Measurements from ENCODE around the gene USPL1. TPM values are rescaled to one million over a fixed set of nuclear protein-coding genes. Genes with fewer than 3 reads are reported as not detected.

USPL1 gene
- total and polyA plus RNA-seq, 2 experiments from 2014 or later = 9.5 to 22.0 TPM

DNA sequence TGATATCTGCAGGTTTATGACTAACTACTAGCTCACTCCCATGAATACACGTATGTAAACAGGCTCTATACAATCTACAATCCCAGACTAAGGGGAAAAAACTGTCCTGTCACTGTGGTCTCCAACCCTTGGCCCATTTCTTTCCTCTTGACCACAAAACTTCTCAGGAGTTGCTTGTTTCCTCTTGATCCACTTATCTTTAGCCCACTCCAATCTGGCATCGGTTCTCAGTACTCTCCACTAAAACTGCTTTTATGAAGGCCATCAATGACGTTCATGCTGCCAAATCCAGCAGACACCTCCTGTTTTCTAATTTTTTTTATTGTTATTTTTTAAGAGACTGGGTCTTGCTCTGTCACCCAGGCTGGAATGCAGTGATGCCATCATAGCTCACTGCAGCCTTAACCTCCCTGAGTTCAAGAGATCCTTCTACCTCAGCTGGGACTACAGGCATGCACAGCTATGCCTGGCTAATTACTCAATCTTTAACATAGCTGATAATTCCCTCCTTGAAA, 31.9 kb upstream of the USPL1 start:
- H3K9me3 ChIP-seq (ENCODE audit: low read depth) = no peaks in the 10 kb centered on the region
- no peaks in the 10 kb centered on the region for H4K20me1 ChIP-seq (ENCODE audit: insufficient read depth, poor library complexity, severe bottlenecking)
- no peaks in the 10 kb centered on the region for H3K36me3 ChIP-seq (replicated peaks; ENCODE audit: insufficient read depth, low read depth)
- TF ChIP-seq EZH2 (IDR thresholded peaks at IDR 0.05; ENCODE audit: borderline replicate concordance) (no peak), EZH2phosphoT487 (IDR thresholded peaks at IDR 0.05; ENCODE audit: low read depth, severe bottlenecking, unreplicated experiment) (no peak)
- TF ChIP-seq, protein P1, sequence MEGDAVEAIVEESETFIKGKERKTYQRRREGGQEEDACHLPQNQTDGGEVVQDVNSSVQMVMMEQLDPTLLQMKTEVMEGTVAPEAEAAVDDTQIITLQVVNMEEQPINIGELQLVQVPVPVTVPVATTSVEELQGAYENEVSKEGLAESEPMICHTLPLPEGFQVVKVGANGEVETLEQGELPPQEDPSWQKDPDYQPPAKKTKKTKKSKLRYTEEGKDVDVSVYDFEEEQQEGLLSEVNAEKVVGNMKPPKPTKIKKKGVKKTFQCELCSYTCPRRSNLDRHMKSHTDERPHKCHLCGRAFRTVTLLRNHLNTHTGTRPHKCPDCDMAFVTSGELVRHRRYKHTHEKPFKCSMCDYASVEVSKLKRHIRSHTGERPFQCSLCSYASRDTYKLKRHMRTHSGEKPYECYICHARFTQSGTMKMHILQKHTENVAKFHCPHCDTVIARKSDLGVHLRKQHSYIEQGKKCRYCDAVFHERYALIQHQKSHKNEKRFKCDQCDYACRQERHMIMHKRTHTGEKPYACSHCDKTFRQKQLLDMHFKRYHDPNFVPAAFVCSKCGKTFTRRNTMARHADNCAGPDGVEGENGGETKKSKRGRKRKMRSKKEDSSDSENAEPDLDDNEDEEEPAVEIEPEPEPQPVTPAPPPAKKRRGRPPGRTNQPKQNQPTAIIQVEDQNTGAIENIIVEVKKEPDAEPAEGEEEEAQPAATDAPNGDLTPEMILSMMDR (IDR thresholded peaks at IDR 0.05; ENCODE audit: poor library complexity) = no peak
- no peaks in the 10 kb centered on the region for H3K79me2 ChIP-seq
- H3K27me3 ChIP-seq = no peaks in the 10 kb centered on the region
- no peak overlapping the region for H3K27ac ChIP-seq
- no peak for DNase-seq (ENCODE audit: low spot score)
- no peaks in the 10 kb centered on the region for H3K4me1 ChIP-seq (ENCODE audit: insufficient read depth)
- H3K4me3 ChIP-seq = no peak overlapping the region
- no peak overlapping the region for H2AFZ ChIP-seq
- WGBS (ENCODE audit: low lambda C conversion rate, missing lambda C conversion rate) = 64% methylated on average over 3 of the region's 3 CpGs
- no peaks in the 10 kb centered on the region for H3K9me2 ChIP-seq (replicated peaks; ENCODE audit: insufficient read depth)
- H3K4me2 ChIP-seq = no peak overlapping the region

DNA sequence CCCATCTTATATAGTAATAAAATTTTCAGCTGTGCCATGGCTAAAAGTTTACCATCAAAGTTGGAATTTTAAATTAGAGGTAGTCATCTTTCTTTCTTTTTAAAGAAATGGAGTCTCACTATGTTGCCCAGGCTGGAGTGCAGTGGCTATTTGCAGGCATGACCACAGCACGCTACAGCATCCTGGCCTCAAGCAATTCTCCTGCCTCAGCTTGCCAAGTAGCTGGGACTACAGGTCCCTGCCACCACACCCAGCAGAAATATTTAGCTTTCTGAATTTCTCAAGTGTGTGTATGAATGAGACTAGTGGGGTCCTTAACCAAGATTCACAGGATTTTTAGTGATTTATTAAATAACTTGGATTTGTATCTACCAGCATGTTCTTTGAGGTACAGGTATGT, 30.5 kb upstream of the USPL1 start:
- Histone ChIP-seq H3K79me2 (no peaks in the 10 kb centered on the region), H2AFZ (no peak overlapping the region), H3K4me3 (no peak overlapping the region), H3K9me3 (ENCODE audit: low read depth) (no peaks in the 10 kb centered on the region), H4K20me1 (ENCODE audit: insufficient read depth, poor library complexity, severe bottlenecking) (no peaks in the 10 kb centered on the region), H3K9me2 (replicated peaks; ENCODE audit: insufficient read depth) (no peaks in the 10 kb centered on the region), H3K27ac (no peak overlapping the region), H3K27me3 (no peaks in the 10 kb centered on the region), H3K36me3 (replicated peaks; ENCODE audit: insufficient read depth, low read depth) (no peaks in the 10 kb centered on the region), H3K4me2 (no peak overlapping the region), H3K4me1 (ENCODE audit: insufficient read depth) (no peaks in the 10 kb centered on the region)
- TF ChIP-seq EZH2phosphoT487 (IDR thresholded peaks at IDR 0.05; ENCODE audit: low read depth, severe bottlenecking, unreplicated experiment) (no peak), EZH2 (IDR thresholded peaks at IDR 0.05; ENCODE audit: borderline replicate concordance) (no peak)
- TF ChIP-seq, protein P1 (IDR thresholded peaks at IDR 0.05; ENCODE audit: poor library complexity) = no peak
- no peak for DNase-seq (ENCODE audit: low spot score)
- WGBS (ENCODE audit: low lambda C conversion rate, missing lambda C conversion rate) = 96% methylated on average over 1 of the region's 1 CpG

DNA sequence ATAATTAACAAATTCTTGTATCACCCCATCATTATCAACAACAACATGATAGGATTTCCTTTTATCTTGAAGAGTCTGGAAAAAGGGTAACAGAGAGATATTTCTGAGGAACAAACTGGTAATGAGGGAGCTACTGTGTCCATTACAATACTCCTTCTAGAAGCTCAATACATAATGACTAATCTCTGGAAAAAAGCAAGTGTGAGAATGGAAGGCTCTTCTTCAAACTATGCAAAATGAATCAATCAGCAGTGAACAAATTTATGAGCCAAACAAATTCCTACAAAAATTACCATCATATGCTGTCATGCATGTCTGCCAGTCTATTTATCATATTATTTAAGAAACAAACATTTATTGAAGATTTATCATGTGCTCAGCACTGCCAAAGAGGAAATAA, 30.0 kb upstream of the USPL1 start:
- Histone ChIP-seq H3K79me2 (no peaks in the 10 kb centered on the region), H3K9me3 (ENCODE audit: low read depth) (no peaks in the 10 kb centered on the region), H3K4me1 (ENCODE audit: insufficient read depth) (no peaks in the 10 kb centered on the region), H4K20me1 (ENCODE audit: insufficient read depth, poor library complexity, severe bottlenecking) (no peaks in the 10 kb centered on the region), H3K9me2 (replicated peaks; ENCODE audit: insufficient read depth) (no peaks in the 10 kb centered on the region), H2AFZ (no peak overlapping the region), H3K36me3 (replicated peaks; ENCODE audit: insufficient read depth, low read depth) (no peaks in the 10 kb centered on the region), H3K4me3 (no peak overlapping the region), H3K27ac (no peak overlapping the region), H3K4me2 (no peak overlapping the region), H3K27me3 (no peaks in the 10 kb centered on the region)
- TF ChIP-seq EZH2phosphoT487 (IDR thresholded peaks at IDR 0.05; ENCODE audit: low read depth, severe bottlenecking, unreplicated experiment) (no peak), EZH2 (IDR thresholded peaks at IDR 0.05; ENCODE audit: borderline replicate concordance) (no peak)
- TF ChIP-seq, protein P1 (IDR thresholded peaks at IDR 0.05; ENCODE audit: poor library complexity) = no peak
- DNase-seq (ENCODE audit: low spot score) = no peak

DNA sequence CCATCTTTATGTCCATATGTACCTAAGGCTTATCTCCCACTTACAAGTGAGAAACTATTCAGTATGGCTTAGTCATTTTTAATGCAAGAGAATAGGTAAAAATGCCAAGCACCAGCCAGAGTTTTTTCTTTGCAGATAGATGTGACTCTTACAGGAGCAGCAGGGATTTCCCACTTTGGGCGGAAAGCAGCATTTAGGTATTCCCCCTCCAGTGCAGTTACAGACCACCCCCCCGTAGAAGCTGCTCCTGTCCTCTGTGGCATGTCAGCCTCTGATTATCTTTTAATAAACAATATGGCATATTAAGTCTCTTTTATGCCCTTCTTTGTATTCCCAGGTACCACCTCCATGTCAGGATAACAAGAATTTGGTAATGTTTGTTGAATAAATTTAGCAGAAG, 24.7 kb upstream of the USPL1 start:
- 88% methylated on average over 2 of the region's 2 CpGs for WGBS (ENCODE audit: low lambda C conversion rate, missing lambda C conversion rate)
- H3K27me3 ChIP-seq = no peaks in the 10 kb centered on the region
- no peak for DNase-seq (ENCODE audit: low spot score)

More for the DNA sequence above, 24.7 kb upstream of the USPL1 start:
- H3K79me2 ChIP-seq = no peaks in the 10 kb centered on the region
- no peak overlapping the region for H3K4me3 ChIP-seq
- no peaks in the 10 kb centered on the region for H3K9me2 ChIP-seq (replicated peaks; ENCODE audit: insufficient read depth)
- H3K27ac ChIP-seq = no peak overlapping the region
- H3K9me3 ChIP-seq (ENCODE audit: low read depth) = no peaks in the 10 kb centered on the region
- H2AFZ ChIP-seq = no peak overlapping the region
- TF ChIP-seq EZH2 (IDR thresholded peaks at IDR 0.05; ENCODE audit: borderline replicate concordance) (no peak), EZH2phosphoT487 (IDR thresholded peaks at IDR 0.05; ENCODE audit: low read depth, severe bottlenecking, unreplicated experiment) (no peak)
- TF ChIP-seq, protein P1 (IDR thresholded peaks at IDR 0.05; ENCODE audit: poor library complexity) = no peak
- H3K36me3 ChIP-seq (replicated peaks; ENCODE audit: insufficient read depth, low read depth) = no peaks in the 10 kb centered on the region
- no peaks in the 10 kb centered on the region for H4K20me1 ChIP-seq (ENCODE audit: insufficient read depth, poor library complexity, severe bottlenecking)
- no peaks in the 10 kb centered on the region for H3K4me1 ChIP-seq (ENCODE audit: insufficient read depth)
- no peak overlapping the region for H3K4me2 ChIP-seq
